DOHH2 (cell line): Measurements from ENCODE around the gene DMAP1.

Experiments used
- H3F3A ChIP-seq: fragments of 200-600 bp; sonication (generic), shearing (Covaris generic); 2 replicates; pipeline ENCODE4 v1.6.0; 2016; ENCODE audit warnings: antibody characterized with exemption, mild to moderate bottlenecking; ENCODE audit not compliant: control insufficient read depth, insufficient read depth
- H3K27ac ChIP-seq: fragments of 200-600 bp; sonication (generic); 2 replicates; pipeline ENCODE4 v1.5.1; 2014; ENCODE audit warnings: low read depth, mild to moderate bottlenecking, low read length, moderate library complexity
- H3K27me3 ChIP-seq: fragments of 200-600 bp; sonication (generic); 2 replicates; pipeline ENCODE4 v1.6.1; 2014; ENCODE audit warnings: mild to moderate bottlenecking, low read length, mixed read lengths; ENCODE audit not compliant: control insufficient read depth
- H3K36me3 ChIP-seq: fragments of 200-600 bp; sonication (generic); 2 replicates; pipeline ENCODE4 v1.6.1; 2014; ENCODE audit warnings: mild to moderate bottlenecking, low read length, moderate library complexity, mixed read lengths; ENCODE audit not compliant: control insufficient read depth
- H3K4me1 ChIP-seq: fragments of 200-600 bp; sonication (generic); 2 replicates; pipeline ENCODE4 v1.6.1; 2014; ENCODE audit warnings: mild to moderate bottlenecking, low read length, mixed read lengths; ENCODE audit not compliant: control insufficient read depth
- H3K4me2 ChIP-seq: fragments of 200-600 bp; sonication (generic); 2 replicates; pipeline ENCODE4 v1.6.0; 2014; ENCODE audit warnings: mild to moderate bottlenecking, low read length, moderate library complexity
- H3K4me3 ChIP-seq: fragments of 200-600 bp; sonication (generic); 2 replicates; pipeline ENCODE4 v1.5.1; 2014; ENCODE audit warnings: mild to moderate bottlenecking, low read length, mixed read lengths
- H3K79me2 ChIP-seq: fragments of 200-600 bp; sonication (generic); 2 replicates; pipeline ENCODE4 v1.6.1; 2014; ENCODE audit warnings: mild to moderate bottlenecking, low read length, mixed read lengths; ENCODE audit not compliant: control insufficient read depth
- H3K9me2 ChIP-seq: fragments of 200-600 bp; sonication (generic); replicated peaks from 2 replicates; pipeline ENCODE4 v1.6.1; 2014; ENCODE audit warnings: mild to moderate bottlenecking, low read length, mixed read lengths; ENCODE audit not compliant: control insufficient read depth
- H3K9me3 ChIP-seq: fragments of 200-600 bp; sonication (generic); 2 replicates; pipeline ENCODE4 v1.6.1; 2014; ENCODE audit warnings: antibody characterized with exemption, low read length, mixed read lengths; ENCODE audit not compliant: control insufficient read depth, insufficient read depth
- H4K20me1 ChIP-seq: fragments of 200-600 bp; sonication (generic); 2 replicates; pipeline ENCODE4 v1.6.0; 2014; ENCODE audit warnings: low read depth, mild to moderate bottlenecking, antibody characterized with exemption, low read length, moderate library complexity; ENCODE audit not compliant: control insufficient read depth, insufficient read depth
- EZH2phosphoT487 ChIP-seq: fragments of 200-600 bp; sonication (generic); IDR thresholded peaks from 2 replicates; pipeline ENCODE4 v1.6.1; 2017; ENCODE audit warnings: borderline replicate concordance, mild to moderate bottlenecking, antibody characterized with exemption, low read length, moderate library complexity, mixed read lengths
- TF ChIP-seq, protein P1 (sequence below): fragments of 200-600 bp; sonication (generic); IDR thresholded peaks from one replicate; pipeline ENCODE4 v1.5.1; 2014; ENCODE audit warnings: antibody characterized with exemption, mild to moderate bottlenecking, low read depth, low read length; ENCODE audit not compliant: poor library complexity, severe bottlenecking

DMAP1 gene

DNA sequence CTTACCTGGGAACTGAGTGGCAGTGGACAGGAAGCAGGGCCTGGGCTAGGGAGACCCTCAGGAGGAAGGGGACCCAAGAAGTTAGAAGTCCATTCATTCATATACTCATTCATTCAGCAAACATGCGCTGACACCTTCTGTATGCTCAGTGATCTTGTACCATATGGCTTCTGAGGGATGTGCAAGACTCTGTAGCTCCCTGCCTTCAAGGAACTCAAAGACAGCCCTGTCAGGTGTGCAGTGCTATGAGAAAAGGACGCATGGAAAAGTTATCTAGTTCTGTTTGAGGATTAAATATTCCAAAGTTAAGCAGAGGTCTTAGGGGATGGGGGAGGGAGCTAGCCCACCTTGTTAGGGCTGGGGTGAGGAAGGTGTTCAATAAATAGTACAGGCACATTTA is 12.5 kb downstream of the DMAP1 start:
- Histone ChIP-seq H3K4me3 (no peak overlapping the region), H4K20me1 (0 out of 2 replicates have a peak, but pooled peaks cover 2% of the 10 kb centered on the region), H3K27me3 (no peaks in the 10 kb centered on the region), H3K27ac (no peak overlapping the region), H3K4me2 (no peak overlapping the region), H3K9me2 (no peaks in the 10 kb centered on the region), H3K9me3 (no peaks in the 10 kb centered on the region), H3K36me3 (peaks cover 10% of the 10 kb centered on the region), H3K4me1 (no peaks in the 10 kb centered on the region), H3F3A (no peaks in the 10 kb centered on the region), H3K79me2 (no peaks in the 10 kb centered on the region)
- no peak for TF ChIP-seq EZH2phosphoT487
- TF ChIP-seq, protein P1, sequence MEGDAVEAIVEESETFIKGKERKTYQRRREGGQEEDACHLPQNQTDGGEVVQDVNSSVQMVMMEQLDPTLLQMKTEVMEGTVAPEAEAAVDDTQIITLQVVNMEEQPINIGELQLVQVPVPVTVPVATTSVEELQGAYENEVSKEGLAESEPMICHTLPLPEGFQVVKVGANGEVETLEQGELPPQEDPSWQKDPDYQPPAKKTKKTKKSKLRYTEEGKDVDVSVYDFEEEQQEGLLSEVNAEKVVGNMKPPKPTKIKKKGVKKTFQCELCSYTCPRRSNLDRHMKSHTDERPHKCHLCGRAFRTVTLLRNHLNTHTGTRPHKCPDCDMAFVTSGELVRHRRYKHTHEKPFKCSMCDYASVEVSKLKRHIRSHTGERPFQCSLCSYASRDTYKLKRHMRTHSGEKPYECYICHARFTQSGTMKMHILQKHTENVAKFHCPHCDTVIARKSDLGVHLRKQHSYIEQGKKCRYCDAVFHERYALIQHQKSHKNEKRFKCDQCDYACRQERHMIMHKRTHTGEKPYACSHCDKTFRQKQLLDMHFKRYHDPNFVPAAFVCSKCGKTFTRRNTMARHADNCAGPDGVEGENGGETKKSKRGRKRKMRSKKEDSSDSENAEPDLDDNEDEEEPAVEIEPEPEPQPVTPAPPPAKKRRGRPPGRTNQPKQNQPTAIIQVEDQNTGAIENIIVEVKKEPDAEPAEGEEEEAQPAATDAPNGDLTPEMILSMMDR = no peak

DNA sequence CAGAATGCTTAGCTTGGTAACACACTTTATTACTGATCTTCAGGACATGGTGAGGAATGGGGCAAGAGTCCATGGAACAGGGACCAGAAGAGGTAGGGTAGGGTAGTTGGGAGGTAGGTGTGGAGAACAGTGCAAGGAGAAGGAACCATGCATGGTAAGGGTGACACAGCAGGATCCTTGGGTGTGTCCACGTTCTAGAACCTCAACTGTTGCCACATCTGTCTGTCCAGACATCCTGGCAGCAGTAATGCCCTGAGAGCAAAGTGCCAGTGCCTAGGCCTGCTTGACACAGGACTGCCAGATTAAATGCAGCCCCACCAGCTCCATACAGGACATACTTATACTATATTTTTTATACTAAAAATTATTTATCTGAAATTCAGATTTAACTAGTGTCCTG is 13.9 kb downstream of the DMAP1 start:
- Histone ChIP-seq H3K4me3 (no peak overlapping the region), H3K9me3 (no peaks in the 10 kb centered on the region), H3K4me2 (no peak overlapping the region), H3K27ac (no peak overlapping the region), H3K9me2 (no peaks in the 10 kb centered on the region), H3K4me1 (no peaks in the 10 kb centered on the region), H4K20me1 (0 out of 2 replicates have a peak, but pooled peaks cover 2% of the 10 kb centered on the region), H3K79me2 (no peaks in the 10 kb centered on the region), H3K36me3 (peaks cover 3% of the 10 kb centered on the region; the same call in 1 of the 2 replicates), H3K27me3 (no peaks in the 10 kb centered on the region), H3F3A (no peaks in the 10 kb centered on the region)
- TF ChIP-seq EZH2phosphoT487 = no peak
- TF ChIP-seq, protein P1 = no peak

DNA sequence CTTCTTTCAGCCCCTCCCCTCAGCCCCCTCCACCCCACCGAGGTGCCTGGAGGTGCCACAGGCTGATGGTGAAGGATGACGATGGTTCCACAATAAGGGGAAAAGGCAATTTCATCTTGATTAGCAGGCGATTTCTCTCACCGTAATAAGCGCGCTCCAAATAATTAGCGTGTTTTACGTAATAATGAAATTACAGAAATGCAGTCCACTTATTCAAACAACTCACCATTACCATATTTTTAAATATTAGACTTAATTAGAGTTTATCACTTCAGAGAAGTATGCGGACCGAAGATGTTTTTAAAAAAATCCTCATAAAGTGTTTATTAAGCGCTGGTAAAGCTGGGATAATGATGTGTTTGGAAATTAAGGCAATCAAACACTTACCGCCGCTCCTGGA is 14.9 kb downstream of the DMAP1 start:
- Histone ChIP-seq H3K4me2 (no peak overlapping the region), H3K36me3 (peaks cover 3% of the 10 kb centered on the region; the same call in 1 of the 2 replicates), H3K27ac (no peak overlapping the region), H3K27me3 (no peaks in the 10 kb centered on the region), H3K79me2 (no peaks in the 10 kb centered on the region), H3K4me1 (no peaks in the 10 kb centered on the region), H3K9me3 (no peaks in the 10 kb centered on the region), H3F3A (no peaks in the 10 kb centered on the region), H4K20me1 (0 out of 2 replicates have a peak, but pooled peaks cover 2% of the 10 kb centered on the region), H3K4me3 (no peak overlapping the region), H3K9me2 (no peaks in the 10 kb centered on the region)
- TF ChIP-seq, protein P1 = no peak
- TF ChIP-seq EZH2phosphoT487 = no peak
